Measurements from ENCODE around the gene CELF4. TPM values are rescaled to one million over a fixed set of nuclear protein-coding genes. Genes with fewer than 3 reads are reported as not detected.

The CELF4 gene
- total and polyA plus RNA-seq, 2 donors (not counting 1 experiment from before 2014, with no cell fraction given) = 0.17 TPM; not detected in 1

GRCh38 chr18:37259711-37260110 lies 305.9 kb downstream of the CELF4 start:
- Histone ChIP-seq H3K4me1 (ENCODE audit: control insufficient read depth, extremely low read depth, insufficient read depth, low read length) (no peaks in the 10 kb centered on the region), H3K27me3 (ENCODE audit: control insufficient read depth, insufficient read depth, low read length) (peaks cover 5% of the 10 kb centered on the region), H3K9me3 (ENCODE audit: control insufficient read depth, insufficient read depth, low read depth, low read length) (no peaks in the 10 kb centered on the region), H3K79me2 (ENCODE audit: control insufficient read depth, insufficient read depth, low read length) (no peaks in the 10 kb centered on the region), H3K4me2 (ENCODE audit: extremely low read depth, insufficient read depth, low read length) (no peak overlapping the region), H3K4me3 (replicated peaks in 1 of 4; ENCODE audit: control extremely low read depth in 1 of 4, insufficient read depth in 1 of 4, low read depth in 3 of 4, low read length in 4 of 4) (no peak overlapping the region), H3K27ac (ENCODE audit: insufficient read depth, low read length) (no peak overlapping the region), H3K9ac (ENCODE audit: insufficient read depth, low read length) (no peak overlapping the region), H3K36me3 (ENCODE audit: control insufficient read depth, insufficient read depth, low read length) (no peaks in the 10 kb centered on the region), H2AFZ (ENCODE audit: low read length) (no peak overlapping the region), H4K20me1 (ENCODE audit: control insufficient read depth, extremely low read depth, insufficient read depth, low read length) (no peaks in the 10 kb centered on the region)
- TF ChIP-seq CTCF (conservative IDR thresholded peaks at IDR 0.05 in 1 of 2, IDR thresholded peaks at IDR 0.05 in 1 of 2; ENCODE audit: low read depth in 1 of 2, low read length in 2 of 2) = no peak
- DNase-seq (ENCODE audit: low read depth in 2 of 2) = no peak

- TF ChIP-seq CTCF (conservative IDR thresholded peaks at IDR 0.05 in 1 of 2, IDR thresholded peaks at IDR 0.05 in 1 of 2; ENCODE audit: low read depth in 1 of 2, low read length in 2 of 2) (no peak), EZH2 (IDR thresholded peaks at IDR 0.05; ENCODE audit: low read length, missing control alignments) (no peak)
- no peak overlapping the region for H3K4me2 ChIP-seq (ENCODE audit: extremely low read depth, insufficient read depth, low read length)
- no peaks in the 10 kb centered on the region for H3K36me3 ChIP-seq (ENCODE audit: control insufficient read depth, insufficient read depth, low read length)
- no peaks in the 10 kb centered on the region for H3K79me2 ChIP-seq (ENCODE audit: control insufficient read depth, insufficient read depth, low read length)
- no peaks in the 10 kb centered on the region for H3K4me1 ChIP-seq (ENCODE audit: control insufficient read depth, extremely low read depth, insufficient read depth, low read length)
- H4K20me1 ChIP-seq (ENCODE audit: control insufficient read depth, extremely low read depth, insufficient read depth, low read length) = no peaks in the 10 kb centered on the region
- peaks cover 10% of the 10 kb centered on the region for H3K27me3 ChIP-seq (ENCODE audit: control insufficient read depth, insufficient read depth, low read length)
- H3K9me3 ChIP-seq (ENCODE audit: control insufficient read depth, insufficient read depth, low read depth, low read length) = no peaks in the 10 kb centered on the region
- no peak overlapping the region for H3K4me3 ChIP-seq (replicated peaks in 1 of 4; ENCODE audit: control extremely low read depth in 1 of 4, insufficient read depth in 1 of 4, low read depth in 3 of 4, low read length in 4 of 4)
- H3K9ac ChIP-seq (ENCODE audit: insufficient read depth, low read length) = no peak overlapping the region
- no peak overlapping the region for H2AFZ ChIP-seq (ENCODE audit: low read length)
- no peak for DNase-seq (ENCODE audit: low read depth in 2 of 2)
- no peak overlapping the region for H3K27ac ChIP-seq (ENCODE audit: insufficient read depth, low read length)
These were observed 306.8 kb downstream of the CELF4 start for GRCh38 chr18:37258819-37259218.

- Histone ChIP-seq H3K79me2 (ENCODE audit: control insufficient read depth, insufficient read depth, low read length) (no peaks in the 10 kb centered on the region), H3K27ac (ENCODE audit: insufficient read depth, low read length) (no peak overlapping the region), H2AFZ (ENCODE audit: low read length) (no peak overlapping the region), H3K4me2 (ENCODE audit: extremely low read depth, insufficient read depth, low read length) (no peak overlapping the region), H3K4me3 (replicated peaks in 1 of 4; ENCODE audit: control extremely low read depth in 1 of 4, insufficient read depth in 1 of 4, low read depth in 3 of 4, low read length in 4 of 4) (no peak overlapping the region), H4K20me1 (ENCODE audit: control insufficient read depth, extremely low read depth, insufficient read depth, low read length) (no peaks in the 10 kb centered on the region), H3K4me1 (ENCODE audit: control insufficient read depth, extremely low read depth, insufficient read depth, low read length) (no peaks in the 10 kb centered on the region), H3K9me3 (ENCODE audit: control insufficient read depth, insufficient read depth, low read depth, low read length) (no peaks in the 10 kb centered on the region), H3K36me3 (ENCODE audit: control insufficient read depth, insufficient read depth, low read length) (no peaks in the 10 kb centered on the region), H3K27me3 (ENCODE audit: control insufficient read depth, insufficient read depth, low read length) (peaks cover 10% of the 10 kb centered on the region), H3K9ac (ENCODE audit: insufficient read depth, low read length) (no peak overlapping the region)
- TF ChIP-seq EZH2 (IDR thresholded peaks at IDR 0.05; ENCODE audit: low read length, missing control alignments) = no peak
- TF ChIP-seq CTCF (conservative IDR thresholded peaks at IDR 0.05 in 1 of 2, IDR thresholded peaks at IDR 0.05 in 1 of 2; ENCODE audit: low read depth in 1 of 2, low read length in 2 of 2) = no peak
- DNase-seq (ENCODE audit: low read depth in 2 of 2) = no peak
These were observed 307.5 kb downstream of the CELF4 start for GRCh38 chr18:37258131-37258530.
